Glomerular visceral epithelial cell (primary cell): ENCODE results near the gene ZNF554.

Source experiments
- DNase-seq: peaks from one replicate; pipeline ENCODE4 v3.0.0-alpha.2; 2016; ENCODE audit errors: extremely low spot score

Gene ZNF554

GRCh38 chr19:2827840-2828489, 8.3 kb downstream of the ZNF554 start:
- no peak for DNase-seq

DNA sequence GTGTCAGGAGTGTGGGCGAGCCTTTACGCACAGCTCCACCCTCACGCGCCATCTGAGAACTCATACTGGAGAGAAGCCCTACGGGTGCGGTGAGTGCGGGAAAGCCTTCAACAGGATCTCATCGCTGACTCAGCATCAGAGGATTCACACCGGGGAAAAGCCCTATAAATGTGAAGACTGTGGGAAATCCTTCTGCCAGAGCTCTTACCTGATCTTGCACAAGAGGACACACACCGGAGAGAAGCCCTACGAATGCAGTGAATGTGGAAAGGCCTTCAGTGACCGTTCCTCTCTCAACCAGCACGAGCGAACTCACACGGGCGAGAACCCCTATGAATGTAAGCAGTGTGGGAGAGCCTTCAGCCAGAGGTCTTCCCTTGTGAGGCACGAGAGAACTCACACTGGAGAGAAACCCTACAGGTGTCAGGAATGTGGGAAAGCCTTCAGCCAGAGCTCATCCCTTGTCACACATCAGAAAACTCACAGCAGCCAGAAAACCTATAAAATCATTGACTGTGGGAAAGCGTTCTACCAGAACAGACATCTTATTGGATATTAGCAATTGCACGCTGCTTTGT, 14.7 kb downstream of the ZNF554 start:
- DNase-seq, result no peak

DNA sequence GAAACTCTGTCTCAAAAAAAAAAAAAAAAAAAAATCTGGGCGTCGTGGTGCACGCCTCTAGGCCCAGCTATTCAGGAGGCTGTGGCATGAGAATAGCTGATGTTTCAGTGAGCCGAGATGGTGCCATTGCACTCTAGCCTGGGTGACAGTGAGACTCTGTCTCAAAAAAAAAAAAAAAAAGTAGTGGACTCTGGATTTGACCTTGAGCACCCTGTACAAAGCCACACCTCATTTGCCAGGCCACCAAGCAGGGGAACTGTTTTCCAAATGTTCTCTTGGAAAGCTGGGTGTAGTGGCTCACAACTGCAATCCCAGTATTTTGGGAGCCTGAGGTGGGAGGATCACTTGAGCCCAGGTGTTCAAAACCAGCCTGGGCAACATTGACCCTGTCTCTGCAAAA, 17.8 kb downstream of the ZNF554 start:
- DNase-seq, result no peak

DNA sequence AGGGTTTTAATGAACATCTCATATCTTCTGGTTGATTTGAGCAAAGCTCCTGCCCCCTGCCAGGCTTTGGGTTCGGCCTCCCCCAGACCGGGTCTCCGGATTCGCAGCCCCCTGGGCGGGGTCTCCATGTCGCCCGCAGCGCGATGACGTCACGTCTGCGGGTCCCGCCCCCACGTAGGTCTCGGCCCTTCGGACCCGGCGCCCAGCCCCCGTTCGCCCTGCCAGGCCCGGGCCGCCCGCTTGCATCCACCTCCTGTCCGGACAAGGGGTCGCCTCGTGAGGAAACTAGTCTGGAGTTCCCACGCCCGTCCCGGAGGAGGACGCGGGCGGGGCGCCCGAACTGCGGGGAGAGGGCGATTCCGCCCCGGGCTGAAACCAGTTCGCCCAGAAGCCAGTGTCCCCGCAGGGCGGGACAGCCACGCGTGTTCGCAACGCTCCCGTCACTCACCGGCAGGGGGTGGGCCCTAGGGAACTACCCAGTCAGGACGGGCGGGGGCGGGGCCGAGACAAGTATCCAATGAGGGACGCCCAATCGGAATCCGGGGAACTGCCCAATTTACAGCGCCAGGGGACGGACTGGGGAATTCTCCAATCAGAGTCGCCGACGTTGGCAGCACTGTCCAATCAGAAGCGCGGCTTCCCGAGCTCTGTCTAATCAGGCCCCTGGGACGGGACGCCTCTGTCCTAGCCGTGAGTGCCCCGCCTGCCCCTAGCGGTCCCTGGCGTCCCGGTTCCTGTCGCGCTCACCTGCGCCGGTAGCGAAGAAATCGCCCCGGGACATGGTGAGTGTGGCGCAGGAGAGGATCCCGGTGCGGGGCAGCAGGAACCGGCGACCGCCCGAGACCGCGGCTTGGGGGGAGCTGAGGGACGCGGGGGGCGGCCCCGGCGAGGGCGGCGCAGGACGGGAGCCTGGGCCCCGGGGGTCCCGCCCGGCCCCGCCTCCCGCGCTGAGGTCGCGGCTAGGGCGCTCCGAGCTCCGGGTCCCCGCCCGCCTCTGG, 21.4 kb downstream of the ZNF554 start, which contains the start of gene ZNF555:
Gene ZNF555 (plus strand): TSS at position 682 of the 998 bp plus-strand sequence. CDS start 98 bp downstream, at position 780.
- peak; percentile 99 for DNase-seq

GRCh38 chr19:2841855-2842574, 22.3 kb downstream of the ZNF554 start:
- DNase-seq, result no peak

DNA sequence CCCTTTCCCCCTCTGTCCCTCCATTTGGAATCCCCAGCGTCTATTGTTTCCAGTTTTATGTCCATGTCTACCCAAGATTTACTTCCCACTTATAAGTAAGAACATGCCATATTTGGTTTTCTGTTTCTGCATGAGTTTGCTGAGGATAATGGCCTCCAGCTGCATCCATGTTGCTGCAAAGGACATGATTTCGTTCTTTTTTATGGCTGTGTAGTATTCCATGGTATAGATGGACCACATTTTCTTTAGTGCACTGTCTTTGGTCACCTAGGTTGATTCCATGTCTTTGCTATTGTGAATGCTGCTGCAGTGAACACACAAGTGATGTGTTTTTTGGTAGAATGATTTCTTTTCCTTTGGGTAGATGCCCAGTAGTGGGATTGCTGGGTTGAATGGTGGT, 25.4 kb downstream of the ZNF554 start:
- no peak for DNase-seq

DNA sequence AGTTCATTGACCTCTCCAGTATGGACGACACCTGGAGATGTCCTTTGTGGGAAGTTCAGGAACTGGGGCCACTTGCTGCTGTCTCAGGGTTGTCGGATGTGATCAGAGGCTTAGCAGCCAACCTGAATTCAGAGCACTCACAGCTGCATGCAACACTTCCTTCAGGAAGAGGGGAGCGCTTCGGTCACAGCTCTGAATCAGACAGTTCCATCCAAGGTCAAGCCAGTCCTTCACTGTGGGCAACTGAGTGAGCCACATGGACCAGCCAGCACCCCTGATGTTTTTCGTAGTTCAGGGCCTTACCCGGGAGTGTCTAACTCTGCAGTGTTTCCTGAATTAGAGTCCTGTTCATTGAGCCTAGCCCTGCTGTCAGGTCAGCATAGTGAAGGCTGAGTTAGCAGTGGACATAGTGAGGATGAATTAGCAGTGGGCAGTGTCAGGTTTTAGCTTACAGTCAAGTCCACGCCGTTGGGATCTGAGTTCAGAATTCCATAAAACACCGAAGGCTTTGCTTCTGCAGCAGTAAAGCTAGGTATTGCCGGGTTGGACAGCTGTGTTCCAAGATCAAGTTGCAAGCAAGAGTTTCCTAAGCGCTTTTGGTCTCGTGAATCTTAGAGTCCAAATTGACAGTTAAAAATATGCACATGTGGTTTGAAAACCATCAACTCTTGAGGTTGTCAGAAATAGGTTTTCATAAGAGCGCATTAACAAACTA, 26.7 kb downstream of the ZNF554 start:
- no peak for DNase-seq

- no peak for DNase-seq
Measured at GRCh38 chr19:2847507-2847906, 27.8 kb downstream of the ZNF554 start.

DNA sequence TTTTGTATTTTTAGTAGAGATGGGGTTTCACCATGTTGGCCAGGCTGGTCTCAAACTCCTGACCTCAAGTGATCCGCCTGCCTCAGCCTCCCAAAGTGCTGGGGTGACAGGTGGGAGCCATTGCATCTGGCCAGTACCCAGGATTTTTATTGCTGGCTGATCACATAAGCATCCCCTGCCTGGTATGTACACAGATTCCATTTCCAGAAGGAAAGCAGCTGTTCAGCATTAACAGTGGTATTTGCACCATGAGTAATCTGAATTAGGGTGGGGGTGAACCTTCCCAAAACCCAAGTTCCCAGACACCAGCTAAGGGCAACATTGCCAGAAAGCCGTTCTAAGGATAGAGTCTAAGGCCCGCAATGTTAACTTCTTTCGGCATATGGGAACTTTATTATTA, 28.9 kb downstream of the ZNF554 start:
- no peak for DNase-seq

- no peak for DNase-seq
Measured at GRCh38 chr19:2850256-2850925, 30.7 kb downstream of the ZNF554 start.

DNA sequence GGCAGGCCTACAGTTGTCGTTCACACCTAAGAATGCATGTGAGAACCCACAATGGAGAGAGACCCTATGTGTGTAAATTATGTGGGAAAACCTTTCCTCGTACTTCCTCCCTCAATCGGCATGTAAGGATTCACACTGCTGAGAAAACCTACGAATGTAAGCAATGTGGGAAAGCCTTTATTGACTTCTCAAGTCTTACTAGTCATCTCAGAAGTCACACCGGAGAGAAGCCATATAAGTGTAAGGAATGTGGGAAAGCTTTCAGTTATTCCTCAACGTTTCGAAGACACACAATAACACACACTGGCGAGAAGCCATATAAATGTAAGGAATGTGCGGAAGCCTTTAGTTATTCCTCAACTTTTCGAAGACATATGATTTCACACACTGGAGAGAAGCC, 32.9 kb downstream of the ZNF554 start:
- no peak for DNase-seq

DNA sequence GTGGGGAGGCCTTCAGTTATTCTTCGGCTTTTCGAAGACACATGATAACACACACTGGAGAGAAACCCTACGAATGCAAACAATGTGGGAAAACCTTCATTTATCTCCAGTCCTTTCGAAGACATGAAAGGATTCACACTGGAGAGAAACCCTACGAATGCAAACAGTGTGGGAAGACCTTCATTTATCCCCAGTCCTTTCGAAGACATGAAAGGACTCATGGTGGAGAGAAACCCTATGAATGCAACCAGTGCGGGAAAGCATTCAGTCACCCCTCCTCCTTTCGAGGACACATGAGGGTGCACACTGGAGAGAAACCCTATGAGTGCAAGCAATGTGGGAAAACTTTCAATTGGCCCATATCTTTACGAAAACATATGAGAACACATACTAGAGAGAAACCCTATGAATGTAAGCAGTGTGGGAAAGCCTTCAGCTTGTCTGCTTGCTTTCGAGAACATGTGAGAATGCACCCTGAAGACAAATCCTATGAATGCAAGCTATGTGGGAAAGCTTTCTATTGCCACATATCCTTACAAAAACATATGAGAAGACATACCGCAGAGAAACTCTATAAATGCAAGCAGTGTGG, 33.4 kb downstream of the ZNF554 start:
- no peak for DNase-seq

- DNase-seq, result no peak
Measured at GRCh38 chr19:2854849-2855248, 35.2 kb downstream of the ZNF554 start.

DNA sequence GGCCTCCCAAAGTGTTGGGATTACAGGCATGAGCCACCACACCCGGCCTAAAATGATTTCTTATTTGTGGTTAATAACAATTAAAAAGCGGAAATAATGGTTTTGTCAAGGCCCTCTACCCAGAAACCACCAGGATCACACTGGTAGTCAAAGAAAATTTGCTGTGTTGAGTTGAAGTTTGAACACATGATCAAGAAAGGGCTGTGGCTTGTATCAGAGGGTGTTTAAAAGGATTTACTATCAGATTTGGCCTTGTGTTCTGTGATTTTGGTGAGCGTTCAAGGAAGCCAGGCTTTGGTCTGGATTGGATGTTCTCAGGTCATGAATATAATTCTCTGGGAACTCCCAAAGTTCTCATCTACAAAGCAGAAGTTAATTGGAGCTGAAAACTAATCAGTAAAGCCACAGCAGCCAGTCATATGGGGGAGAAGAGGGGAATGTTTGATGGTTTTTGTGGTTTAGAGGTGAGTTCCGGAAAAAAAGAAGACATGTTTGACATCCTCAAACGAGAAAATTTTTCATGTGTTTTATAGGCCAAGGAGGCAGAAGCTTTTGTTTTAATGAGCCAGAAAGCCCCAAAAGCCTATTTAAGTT, 36.9 kb downstream of the ZNF554 start:
- DNase-seq, result no peak

DNA sequence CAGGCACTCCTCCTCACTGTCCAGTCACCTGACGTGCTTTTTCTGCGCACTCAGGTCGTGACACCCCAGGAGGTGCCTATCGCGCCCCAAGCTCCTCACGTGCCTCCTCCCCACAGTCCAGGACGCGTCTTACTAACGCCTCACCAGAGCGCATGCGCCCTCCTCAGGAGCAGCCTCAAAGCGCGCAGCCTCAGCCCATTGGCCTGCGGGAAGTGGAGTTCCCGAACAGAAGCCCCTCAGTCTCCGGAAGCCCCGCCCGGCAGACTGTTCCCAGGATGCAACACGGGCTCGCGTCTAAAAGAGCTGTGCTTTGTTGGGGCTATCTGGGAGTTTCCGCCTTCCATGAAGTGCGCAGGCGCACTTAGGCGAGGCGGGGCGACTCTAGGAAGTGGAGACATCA, 39.2 kb downstream of the ZNF554 start:
- DNase-seq, result no peak

DNA sequence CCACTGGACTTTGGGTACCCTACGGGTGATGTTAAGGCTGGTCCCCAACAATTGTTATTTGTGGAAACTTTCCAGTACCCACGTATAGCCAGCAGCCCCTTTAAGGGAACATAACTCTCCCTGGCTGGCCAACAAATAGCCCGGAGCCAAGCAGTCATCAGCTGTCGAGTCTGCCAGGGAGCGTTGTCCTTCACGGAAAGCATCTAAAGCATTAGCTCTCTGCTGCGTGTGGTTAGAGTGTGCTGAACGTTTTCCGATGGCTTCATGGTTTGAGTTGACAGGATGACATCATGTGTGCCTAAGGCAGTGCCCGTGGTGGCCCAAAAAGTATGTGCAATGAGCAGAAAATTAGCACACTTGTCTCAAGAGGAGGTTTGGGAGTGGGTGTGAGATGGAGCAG, 44.1 kb downstream of the ZNF554 start:
- DNase-seq, result no peak

- no peak for DNase-seq
Measured at GRCh38 chr19:2865334-2866100, 45.8 kb downstream of the ZNF554 start.

DNA sequence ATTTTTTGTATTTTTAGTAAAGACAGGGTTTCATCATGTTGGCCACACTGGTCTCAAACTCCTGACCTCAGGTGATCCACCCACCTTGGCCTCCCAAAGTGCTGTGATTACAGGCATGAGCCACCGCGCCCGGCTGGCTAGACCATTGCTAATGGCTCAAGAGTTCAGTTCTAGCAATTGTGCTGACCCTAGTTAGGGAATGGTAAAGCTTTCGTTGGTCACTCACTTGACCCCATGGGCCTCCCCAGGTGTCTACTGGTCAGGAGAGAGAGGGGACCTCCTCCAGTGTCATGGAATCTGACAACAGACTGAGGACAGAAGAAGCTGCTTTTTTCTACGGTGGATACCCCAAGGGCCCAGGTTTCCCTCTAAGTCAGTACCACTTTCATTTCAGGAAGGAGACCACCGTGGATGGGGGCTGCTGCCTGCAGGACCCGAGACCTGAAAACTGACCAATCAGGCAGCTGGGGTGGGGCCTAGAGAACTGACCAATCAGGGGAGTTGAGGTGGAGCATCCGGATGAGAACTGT, 46.9 kb downstream of the ZNF554 start:
- no peak for DNase-seq
